ENCODE measurements around the gene UBAP1L.

- TF ChIP-seq RAD21 (IDR thresholded peaks at IDR 0.05; ENCODE audit: low read depth) (no peak), TEAD4 (IDR thresholded peaks at IDR 0.05) (no peak), EP300 (IDR thresholded peaks at IDR 0.05; ENCODE audit: borderline replicate concordance) (no peak), TAF1 (IDR thresholded peaks at IDR 0.05; ENCODE audit: low read depth) (no peak), EGR1 (IDR thresholded peaks at IDR 0.05) (no peak), MAX (IDR thresholded peaks at IDR 0.05) (no peak), USF1 (IDR thresholded peaks at IDR 0.05) (no peak), CEBPB (IDR thresholded peaks at IDR 0.05) (no peak)
Measured at GRCh38 chr15:65099336-65099735, 15.7 kb downstream of the UBAP1L start.
